Endodermal cell (in vitro differentiated cells): Measurements from ENCODE around the gene DDX56. TPM values are rescaled to one million over a fixed set of nuclear protein-coding genes. Genes with fewer than 3 reads are reported as not detected.
A peak's percentile ranks its signal among the peaks of the same experiment; 100 is the strongest.
"Not testable (repeated sequence)": the region's sequence is repeated elsewhere in the genome, so short reads cannot be mapped to it uniquely, and the experiment has no call there.

Experiments
- DNase-seq: peaks from one replicate; pipeline ENCODE4 v3.0.0-alpha.2; 2017
- H3K27ac ChIP-seq: 2 replicates; pipeline ENCODE4 v1.5.1; 2013; ENCODE audit warnings: mild to moderate bottlenecking, low read depth, low read length, moderate library complexity
- H3K27me3 ChIP-seq: 2 replicates; pipeline ENCODE4 v1.6.1; 2013; ENCODE audit warnings: mild to moderate bottlenecking, low read length, moderate library complexity; ENCODE audit not compliant: insufficient read depth, control insufficient read depth, poor library complexity, severe bottlenecking
- H3K36me3 ChIP-seq: 2 replicates; pipeline ENCODE4 v1.7.0; 2013; ENCODE audit warnings: mild to moderate bottlenecking, low read length, moderate library complexity; ENCODE audit not compliant: control insufficient read depth, insufficient read depth
- H3K4me1 ChIP-seq: one replicate; pipeline ENCODE4 v1.7.0; 2013; ENCODE audit warnings: low read length; ENCODE audit not compliant: control insufficient read depth, insufficient read depth
- H3K4me3 ChIP-seq: 2 replicates; pipeline ENCODE4 v1.5.1; 2013; ENCODE audit warnings: mild to moderate bottlenecking, low read length, moderate library complexity
- H3K9ac ChIP-seq: 2 replicates; pipeline ENCODE4 v1.6.1; 2013; ENCODE audit warnings: mild to moderate bottlenecking, low read length, moderate library complexity; ENCODE audit not compliant: poor library complexity, severe bottlenecking; ENCODE audit errors: extremely low read depth
- H3K9me3 ChIP-seq: 2 replicates; pipeline ENCODE4 v1.6.1; 2013; ENCODE audit warnings: mild to moderate bottlenecking, low read length, moderate library complexity; ENCODE audit not compliant: control insufficient read depth
- H3K27ac Mint-ChIP-seq: 2 replicates; pipeline ENCODE4 v1.8.0; 2020; ENCODE audit warnings: mixed read lengths
- H3K27me3 Mint-ChIP-seq: 2 replicates; pipeline ENCODE4 v1.8.0; 2021; ENCODE audit warnings: mild to moderate bottlenecking, mixed read lengths; ENCODE audit not compliant: insufficient read depth
- H3K36me3 Mint-ChIP-seq: 2 replicates; pipeline ENCODE4 v1.8.0; 2020; ENCODE audit warnings: low read depth, mixed read lengths
- H3K4me1 Mint-ChIP-seq: 2 replicates; pipeline ENCODE4 v1.8.0; 2020; ENCODE audit warnings: mixed read lengths
- H3K4me3 Mint-ChIP-seq: 2 replicates; pipeline ENCODE4 v1.8.0; 2020; ENCODE audit warnings: mild to moderate bottlenecking, moderate library complexity, mixed read lengths
- H3K9me3 Mint-ChIP-seq: 2 replicates; pipeline ENCODE4 v1.8.0; 2020; ENCODE audit warnings: mild to moderate bottlenecking, mixed read lengths
- WGBS, 2 experiments: methylation state at CpG; one replicate each; pipeline versions ENCODE4 v1.1.5 to v1.1.7; 2013; ENCODE audit warnings: missing lambda C conversion rate in 2 of 2, mixed read lengths in 1 of 2; ENCODE audit not compliant: insufficient coverage in 1 of 2, insufficient read length in 1 of 2; 5-methylcytosine and 5-hydroxymethylcytosine counted together
- total RNA-seq, 2 donors: library from RNA; stranded (reverse); fragmentation: NEBNext Ultra II Directional in 1 of 2; extraction: Animal tissue kit (Norgen Biotek cat#: 25700) in 1 of 2; gene quantifications; 2 replicates in 1 of 2; 3 replicates in 1 of 2; pipeline ENCODE4 v1.2.1, GENCODE V29; 2021
- TF ChIP-seq, protein P1 (sequence below): fragments of 200-600 bp; sonication (generic); conservative IDR thresholded peaks from 2 replicates; pipeline ENCODE4 v1.5.0; 2021; ENCODE audit warnings: antibody characterized with exemption, mild to moderate bottlenecking

Gene DDX56
- total RNA-seq, 2 donors from 2014 or later: 73.6 to 79.2 TPM

DNA sequence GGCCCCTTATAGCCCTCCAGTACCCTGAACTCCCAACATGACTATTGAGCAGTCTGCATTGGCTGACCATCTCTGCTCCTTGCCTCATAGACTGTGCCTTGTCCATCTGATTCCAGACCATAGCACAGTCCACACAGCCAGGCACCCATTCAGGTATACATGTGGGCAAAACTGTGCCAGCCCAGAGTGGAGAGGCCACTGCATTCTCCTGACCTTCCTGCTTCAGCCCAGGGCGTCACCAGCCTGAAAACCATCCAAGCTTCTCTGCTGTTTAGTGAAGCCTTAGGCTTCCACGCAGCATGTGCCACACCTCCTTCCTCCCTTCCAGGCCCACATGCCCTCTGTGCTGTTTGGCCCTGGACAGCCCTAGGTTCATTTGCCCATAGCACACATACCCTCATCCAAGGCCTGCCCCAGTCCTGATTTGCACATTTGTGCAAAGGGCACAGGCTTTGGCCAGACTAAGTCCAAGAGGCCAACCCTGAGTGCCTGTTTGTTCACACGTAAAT is 10.5 kb downstream of the DDX56 start:
- H3K4me1 ChIP-seq: peaks cover 2% of the 10 kb centered on the region
- DNase-seq: peak; percentile 39
- no peak overlapping the region for H3K4me3 ChIP-seq
- WGBS, 2 experiments: 92 to 100% methylated on average over 1 to 3 of the region's 3 CpGs
- H3K27ac ChIP-seq: no peak overlapping the region
- H3K36me3 Mint-ChIP-seq: peaks cover 42% of the 10 kb centered on the region
- H3K36me3 ChIP-seq: peaks cover 40% of the 10 kb centered on the region
- H3K4me1 Mint-ChIP-seq: peaks cover 3% of the 10 kb centered on the region
- no peaks in the 10 kb centered on the region for H3K27me3 ChIP-seq
- H3K27me3 Mint-ChIP-seq: no peaks in the 10 kb centered on the region
- peaks cover 4% of the 10 kb centered on the region for H3K9me3 Mint-ChIP-seq
- no peak overlapping the region for H3K9ac ChIP-seq
- H3K4me3 Mint-ChIP-seq: no peak overlapping the region
- no peak overlapping the region for H3K27ac Mint-ChIP-seq
- H3K9me3 ChIP-seq: no peaks in the 10 kb centered on the region
- TF ChIP-seq, protein P1, sequence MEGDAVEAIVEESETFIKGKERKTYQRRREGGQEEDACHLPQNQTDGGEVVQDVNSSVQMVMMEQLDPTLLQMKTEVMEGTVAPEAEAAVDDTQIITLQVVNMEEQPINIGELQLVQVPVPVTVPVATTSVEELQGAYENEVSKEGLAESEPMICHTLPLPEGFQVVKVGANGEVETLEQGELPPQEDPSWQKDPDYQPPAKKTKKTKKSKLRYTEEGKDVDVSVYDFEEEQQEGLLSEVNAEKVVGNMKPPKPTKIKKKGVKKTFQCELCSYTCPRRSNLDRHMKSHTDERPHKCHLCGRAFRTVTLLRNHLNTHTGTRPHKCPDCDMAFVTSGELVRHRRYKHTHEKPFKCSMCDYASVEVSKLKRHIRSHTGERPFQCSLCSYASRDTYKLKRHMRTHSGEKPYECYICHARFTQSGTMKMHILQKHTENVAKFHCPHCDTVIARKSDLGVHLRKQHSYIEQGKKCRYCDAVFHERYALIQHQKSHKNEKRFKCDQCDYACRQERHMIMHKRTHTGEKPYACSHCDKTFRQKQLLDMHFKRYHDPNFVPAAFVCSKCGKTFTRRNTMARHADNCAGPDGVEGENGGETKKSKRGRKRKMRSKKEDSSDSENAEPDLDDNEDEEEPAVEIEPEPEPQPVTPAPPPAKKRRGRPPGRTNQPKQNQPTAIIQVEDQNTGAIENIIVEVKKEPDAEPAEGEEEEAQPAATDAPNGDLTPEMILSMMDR: no peak

DNA sequence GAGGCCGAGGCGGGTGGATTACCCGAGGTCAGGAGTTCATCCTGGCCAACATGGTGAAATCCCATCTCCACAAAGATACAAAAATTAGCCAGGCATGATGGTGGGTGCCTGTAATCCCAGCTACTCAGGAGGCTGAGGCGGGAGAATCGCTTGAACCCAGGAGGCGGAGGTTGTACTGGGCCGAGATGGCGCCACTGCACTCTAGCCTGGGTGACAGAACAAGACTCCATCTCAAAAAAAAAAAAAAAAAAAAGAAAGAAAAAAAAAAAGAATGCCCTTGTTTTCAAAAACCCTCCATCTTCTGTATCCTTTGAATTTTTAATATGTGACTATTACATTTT is 11.1 kb downstream of the DDX56 start:
- peak; percentile 34 for DNase-seq
- H3K27me3 ChIP-seq, H3K4me1 ChIP-seq, H3K9ac ChIP-seq, H3K4me3 Mint-ChIP-seq, H3K27ac ChIP-seq, H3K9me3 Mint-ChIP-seq, H3K4me1 Mint-ChIP-seq, H3K4me3 ChIP-seq, H3K9me3 ChIP-seq, H3K27me3 Mint-ChIP-seq: not testable (repeated sequence)
- Mint-ChIP-seq H3K27ac (peak overlapping the region; percentile 75), H3K36me3 (peaks cover 35% of the 10 kb centered on the region)
- 89% methylated on average over 7 of the region's 8 CpGs; no CpG with 5 or more reads in 1 of the 2 experiments for WGBS, 2 experiments
- peaks cover 34% of the 10 kb centered on the region for H3K36me3 ChIP-seq

DNA sequence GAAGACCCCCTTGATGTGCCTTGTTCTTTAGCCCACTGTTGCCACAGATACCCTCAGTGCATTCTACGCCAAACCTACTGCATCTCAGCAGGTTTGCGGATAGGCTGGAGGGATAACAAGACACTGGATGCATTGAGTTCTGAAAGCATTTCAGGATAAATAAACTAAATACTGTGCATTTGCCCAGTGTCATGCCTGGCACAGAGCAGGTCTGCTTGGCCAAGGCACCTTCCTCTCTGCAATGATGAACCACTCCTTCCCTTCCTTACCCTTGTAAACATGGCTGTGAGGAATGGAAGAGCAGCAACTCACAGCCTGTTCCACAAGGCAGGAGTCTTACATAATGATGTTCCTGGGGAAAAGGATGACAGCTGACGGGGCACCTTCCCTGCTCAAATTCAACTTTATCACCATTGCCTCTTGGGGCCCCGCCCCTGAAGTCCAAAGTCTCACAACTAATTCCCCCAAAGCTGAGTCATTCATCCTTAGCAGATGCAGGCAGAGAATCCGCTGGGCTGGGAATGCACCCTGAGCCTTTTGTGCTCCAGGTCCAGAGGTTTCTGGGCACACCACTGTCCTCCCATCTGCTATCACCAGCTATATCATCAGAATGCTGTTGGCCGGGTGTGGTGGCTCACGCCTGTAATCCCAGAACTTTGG is 11.6 kb downstream of the DDX56 start:
- Histone ChIP-seq H3K9ac (no peak overlapping the region), H3K27ac (no peak overlapping the region), H3K36me3 (peaks cover 29% of the 10 kb centered on the region), H3K4me1 (peaks cover 2% of the 10 kb centered on the region), H3K9me3 (no peaks in the 10 kb centered on the region), H3K27me3 (no peaks in the 10 kb centered on the region), H3K4me3 (no peak overlapping the region)
- Mint-ChIP-seq H3K4me1 (peaks cover 3% of the 10 kb centered on the region), H3K4me3 (no peak overlapping the region), H3K27ac (peak overlapping the region; percentile 75), H3K9me3 (peaks cover 4% of the 10 kb centered on the region), H3K36me3 (peaks cover 30% of the 10 kb centered on the region), H3K27me3 (peaks cover 5% of the 10 kb centered on the region)
- DNase-seq: peak; percentile 67
- 83 to 90% methylated on average over 3 to 7 of the region's 7 CpGs for WGBS, 2 experiments
- TF ChIP-seq, protein P1: no peak
